Activated T-helper 2 cell treated with anti-CD3 and anti-CD28 coated beads, Interferon-gamma antibody, Interleukin-2, Interleukin-4, amounts not matched to agents 10 μg/mL and 5 μg/mL and 100 μg/mL, durations not matched to agents 14 hours and 24 hours and 36 hours (primary cell): Measurements from ENCODE around the gene DRGX. TPM values are rescaled to one million over a fixed set of nuclear protein-coding genes. Genes with fewer than 3 reads are reported as not detected.

ENCODE experiments used
- DNase-seq: peaks from one replicate; pipeline ENCODE4 v3.0.0; 2021; ENCODE audit warnings: low spot score
- H3K27ac Mint-ChIP-seq: one replicate; pipeline ENCODE4 v1.8.0; 2021; ENCODE audit warnings: mixed read lengths
- H3K27me3 Mint-ChIP-seq: one replicate; pipeline ENCODE4 v1.8.0; 2021; ENCODE audit warnings: low read depth, mixed read lengths
- H3K36me3 Mint-ChIP-seq: one replicate; pipeline ENCODE4 v1.8.0; 2021; ENCODE audit warnings: low read depth, mixed read lengths
- H3K4me1 Mint-ChIP-seq: one replicate; pipeline ENCODE4 v1.8.0; 2021; ENCODE audit warnings: low read depth, mixed read lengths
- H3K4me3 Mint-ChIP-seq: one replicate; pipeline ENCODE4 v1.8.0; 2021; ENCODE audit warnings: low read depth, mild to moderate bottlenecking, moderate library complexity, mixed read lengths
- H3K9me3 Mint-ChIP-seq: one replicate; pipeline ENCODE4 v1.8.0; 2021; ENCODE audit warnings: mixed read lengths
- intact Hi-C: fragments of 100-400 bp; cut with micrococcal nuclease; formaldehyde crosslinking; loops from one replicate; pipeline ENCODE4 v1.15.1; 2023
- total RNA-seq: library from RNA; stranded (reverse); gene quantifications from 2 replicates; pipeline ENCODE4 v1.2.3, GENCODE V29; 2022

The DRGX gene
- total RNA-seq, 1 donor from 2014 or later = not detected

GRCh38 chr10:49385939-49386922 lies 9.7 kb downstream of the DRGX start:
- DNase-seq = no peak
- Mint-ChIP-seq H3K27me3 (peaks cover 20% of the 10 kb centered on the region), H3K4me3 (no peak overlapping the region), H3K4me1 (no peaks in the 10 kb centered on the region), H3K27ac (no peak overlapping the region), H3K9me3 (no peaks in the 10 kb centered on the region), H3K36me3 (no peaks in the 10 kb centered on the region)
- intact Hi-C loops = no loop called here

- Mint-ChIP-seq H3K4me1 (no peaks in the 10 kb centered on the region), H3K9me3 (no peaks in the 10 kb centered on the region), H3K4me3 (no peak overlapping the region), H3K27me3 (peaks cover 16% of the 10 kb centered on the region), H3K36me3 (no peaks in the 10 kb centered on the region), H3K27ac (no peak overlapping the region)
- no peak for DNase-seq
- intact Hi-C loops = no loop called here
Measured at GRCh38 chr10:49384268-49384953, 11.5 kb downstream of the DRGX start.

- H3K4me3 Mint-ChIP-seq = no peak overlapping the region
- intact Hi-C loops = no loop called here
- peaks cover 13% of the 10 kb centered on the region for H3K27me3 Mint-ChIP-seq
- DNase-seq = no peak
- H3K9me3 Mint-ChIP-seq = no peaks in the 10 kb centered on the region
- no peaks in the 10 kb centered on the region for H3K36me3 Mint-ChIP-seq
- H3K4me1 Mint-ChIP-seq = no peaks in the 10 kb centered on the region
- no peak overlapping the region for H3K27ac Mint-ChIP-seq
Measured at GRCh38 chr10:49383853-49384252, 12.0 kb downstream of the DRGX start.

GRCh38 chr10:49382826-49383225 lies 13.1 kb downstream of the DRGX start:
- Mint-ChIP-seq H3K4me1 (no peaks in the 10 kb centered on the region), H3K9me3 (no peaks in the 10 kb centered on the region), H3K27ac (no peak overlapping the region), H3K4me3 (no peak overlapping the region), H3K27me3 (peaks cover 6% of the 10 kb centered on the region), H3K36me3 (no peaks in the 10 kb centered on the region)
- no peak for DNase-seq
- intact Hi-C loops = no loop called here

GRCh38 chr10:49382226-49382625 lies 13.7 kb downstream of the DRGX start:
- H3K9me3 Mint-ChIP-seq = no peaks in the 10 kb centered on the region
- H3K27ac Mint-ChIP-seq = no peak overlapping the region
- H3K4me3 Mint-ChIP-seq = no peak overlapping the region
- H3K4me1 Mint-ChIP-seq = no peaks in the 10 kb centered on the region
- no peak for DNase-seq
- peaks cover 6% of the 10 kb centered on the region for H3K27me3 Mint-ChIP-seq
- no peaks in the 10 kb centered on the region for H3K36me3 Mint-ChIP-seq
- intact Hi-C loops = no loop called here

GRCh38 chr10:49381111-49381900 lies 14.6 kb downstream of the DRGX start:
- no peaks in the 10 kb centered on the region for H3K36me3 Mint-ChIP-seq
- peaks cover 6% of the 10 kb centered on the region for H3K27me3 Mint-ChIP-seq
- intact Hi-C loops = no loop called here
- H3K27ac Mint-ChIP-seq = no peak overlapping the region
- H3K4me3 Mint-ChIP-seq = no peak overlapping the region
- H3K4me1 Mint-ChIP-seq = no peaks in the 10 kb centered on the region
- H3K9me3 Mint-ChIP-seq = no peaks in the 10 kb centered on the region
- DNase-seq = no peak

- Mint-ChIP-seq H3K9me3 (no peaks in the 10 kb centered on the region), H3K36me3 (no peaks in the 10 kb centered on the region), H3K4me1 (no peaks in the 10 kb centered on the region), H3K27me3 (peaks cover 6% of the 10 kb centered on the region), H3K27ac (no peak overlapping the region), H3K4me3 (no peak overlapping the region)
- intact Hi-C loops = no loop called here
- DNase-seq = no peak
Measured at GRCh38 chr10:49379596-49380410, 16.1 kb downstream of the DRGX start.

- Mint-ChIP-seq H3K4me1 (no peaks in the 10 kb centered on the region), H3K9me3 (no peaks in the 10 kb centered on the region), H3K36me3 (no peaks in the 10 kb centered on the region), H3K27ac (no peak overlapping the region), H3K4me3 (no peak overlapping the region), H3K27me3 (peaks cover 15% of the 10 kb centered on the region)
- intact Hi-C loops = no loop called here
- no peak for DNase-seq
Measured at GRCh38 chr10:49377256-49377655, 18.6 kb downstream of the DRGX start.

- intact Hi-C loops = no loop called here
- no peaks in the 10 kb centered on the region for H3K36me3 Mint-ChIP-seq
- DNase-seq = no peak
- H3K4me1 Mint-ChIP-seq = no peaks in the 10 kb centered on the region
- H3K4me3 Mint-ChIP-seq = no peak overlapping the region
- H3K9me3 Mint-ChIP-seq = no peaks in the 10 kb centered on the region
- peaks cover 14% of the 10 kb centered on the region for H3K27me3 Mint-ChIP-seq
- no peak overlapping the region for H3K27ac Mint-ChIP-seq
Measured at GRCh38 chr10:49375611-49376010, 20.3 kb downstream of the DRGX start.

- Mint-ChIP-seq H3K4me3 (no peak overlapping the region), H3K27me3 (peaks cover 9% of the 10 kb centered on the region), H3K4me1 (no peaks in the 10 kb centered on the region), H3K36me3 (no peaks in the 10 kb centered on the region), H3K9me3 (no peaks in the 10 kb centered on the region), H3K27ac (no peak overlapping the region)
- DNase-seq = no peak
- intact Hi-C loops = no loop called here
Measured at GRCh38 chr10:49374740-49375139, 21.1 kb downstream of the DRGX start.

- intact Hi-C loops = no loop called here
- no peaks in the 10 kb centered on the region for H3K4me1 Mint-ChIP-seq
- no peak for DNase-seq
- H3K27ac Mint-ChIP-seq = no peak overlapping the region
- no peak overlapping the region for H3K4me3 Mint-ChIP-seq
- peaks cover 9% of the 10 kb centered on the region for H3K27me3 Mint-ChIP-seq
- H3K9me3 Mint-ChIP-seq = no peaks in the 10 kb centered on the region
- H3K36me3 Mint-ChIP-seq = no peaks in the 10 kb centered on the region
Measured at GRCh38 chr10:49373361-49373760, 22.5 kb downstream of the DRGX start.

- H3K9me3 Mint-ChIP-seq = no peaks in the 10 kb centered on the region
Measured at GRCh38 chr10:49371967-49372366, 23.9 kb downstream of the DRGX start.

More at GRCh38 chr10:49371967-49372366, 23.9 kb downstream of the DRGX start:
- intact Hi-C loops = no loop called here
- no peak for DNase-seq
- Mint-ChIP-seq H3K27me3 (peaks cover 9% of the 10 kb centered on the region), H3K27ac (no peak overlapping the region), H3K4me1 (no peaks in the 10 kb centered on the region), H3K4me3 (no peak overlapping the region), H3K36me3 (no peaks in the 10 kb centered on the region)
